B cell (primary cell): Measurements from ENCODE around the gene TANGO6. TPM values are rescaled to one million over a fixed set of nuclear protein-coding genes. Genes with fewer than 3 reads are reported as not detected.

Source experiments
- ATAC-seq: fragments of 200-7000 bp; cut with Tn5 transposase; one replicate; pipeline ENCODE4 v1.10.0; 2021; ENCODE audit warnings: low read depth, mild to moderate bottlenecking, moderate number of reproducible peaks, moderate library complexity
- CTCF ChIA-PET: fragments of 350-600 bp; sonication (Branson Sonifier 250); formaldehyde crosslinking; loops from one replicate; lab custom pipeline; 2021; ENCODE audit warnings: antibody characterized with exemption, inconsistent platforms; lab: Charles Lee
- POLR2A ChIA-PET: fragments of 350-600 bp; sonication (Branson Sonifier 250); formaldehyde crosslinking; loops from one replicate; lab custom pipeline; 2021; ENCODE audit warnings: antibody characterized with exemption; lab: Charles Lee
- DNase-seq: peaks from one replicate; pipeline ENCODE4 v3.0.0; 2013
- H2AFZ ChIP-seq: 2 replicates; pipeline ENCODE4 v1.6.1; 2012; ENCODE audit warnings: mild to moderate bottlenecking, low read depth, low read length; ENCODE audit not compliant: insufficient read depth, poor library complexity, severe bottlenecking
- H3K27ac ChIP-seq, 2 donors: 1 replicate in 1 of 2; 2 replicates in 1 of 2; pipeline ENCODE4 v1.5.1; 2012 to 2013; ENCODE audit warnings: low read length in 2 of 2, mild to moderate bottlenecking in 2 of 2, moderate library complexity in 1 of 2
- H3K27me3 ChIP-seq, 4 experiments: fragments of 200-600 bp in 1 of 4; sonication (generic) in 1 of 4; replicated peaks in 1 of 4; 1 replicate in 2 of 4; 2 replicates in 2 of 4; pipeline versions ENCODE4 v1.6.1 to v1.7.0; 2013 to 2016; ENCODE audit warnings: low read length in 3 of 4, mild to moderate bottlenecking in 2 of 4, mixed read lengths in 1 of 4, moderate library complexity in 1 of 4; ENCODE audit not compliant: insufficient read depth in 4 of 4, control insufficient read depth in 3 of 4; ENCODE audit errors: control extremely low read depth in 1 of 4
- H3K36me3 ChIP-seq, 2 experiments: replicated peaks in 1 of 2; 1 replicate in 1 of 2; 2 replicates in 1 of 2; pipeline versions ENCODE4 v1.6.1 to v1.7.1; 2013; ENCODE audit warnings: low read length in 1 of 2; ENCODE audit not compliant: insufficient read depth in 2 of 2, control insufficient read depth in 1 of 2; ENCODE audit errors: control extremely low read depth in 1 of 2, extremely low read depth in 1 of 2
- H3K4me1 ChIP-seq, 2 donors: fragments of 200-600 bp in 1 of 2; sonication (generic) in 1 of 2; 1 replicate in 1 of 2; 2 replicates in 1 of 2; pipeline versions ENCODE4 v1.5.1 to v1.6.1; 2013 to 2017; ENCODE audit warnings: low read length in 2 of 2; ENCODE audit not compliant: control insufficient read depth in 2 of 2, insufficient read depth in 2 of 2
- H3K4me2 ChIP-seq: replicated peaks from 2 replicates; pipeline ENCODE3; 2012; ENCODE audit warnings: mild to moderate bottlenecking, low read depth, low read length; ENCODE audit not compliant: poor library complexity, severe bottlenecking
- H3K4me3 ChIP-seq, 5 experiments: fragments of 200-600 bp in 1 of 5; sonication (generic) in 1 of 5; 1 replicate in 3 of 5; 2 replicates in 2 of 5; pipeline versions ENCODE4 v1.5.1 to v1.7.0; 2011 to 2016; ENCODE audit warnings: low read length in 4 of 5, mild to moderate bottlenecking in 4 of 5, low read depth in 2 of 5, control low read depth in 1 of 5, moderate library complexity in 1 of 5; ENCODE audit not compliant: insufficient read depth in 1 of 5; ENCODE audit errors: control extremely low read depth in 1 of 5, extremely low read depth in 1 of 5
- H3K79me2 ChIP-seq: fragments of 200-600 bp; sonication (generic); one replicate; pipeline ENCODE4 v1.6.0; 2016; ENCODE audit warnings: low read length; ENCODE audit not compliant: control insufficient read depth, insufficient read depth
- H3K9ac ChIP-seq: fragments of 200-600 bp; sonication (generic); 2 replicates; pipeline ENCODE4 v1.6.1; 2017; ENCODE audit warnings: mild to moderate bottlenecking, low read length, moderate library complexity
- H3K9me3 ChIP-seq, 3 donors: one replicate each; pipeline versions ENCODE4 v1.6.1 to v1.7.1; 2013; ENCODE audit warnings: low read length in 2 of 3; ENCODE audit not compliant: control insufficient read depth in 2 of 3, insufficient read depth in 1 of 3; ENCODE audit errors: control extremely low read depth in 1 of 3
- H4K20me1 ChIP-seq: 2 replicates; pipeline ENCODE4 v1.6.0; 2012; ENCODE audit warnings: mild to moderate bottlenecking, low read length; ENCODE audit not compliant: insufficient read depth, control insufficient read depth, poor library complexity, severe bottlenecking
- H3K27ac Mint-ChIP-seq: one replicate; pipeline ENCODE4 v1.8.0; 2021; ENCODE audit warnings: mixed read lengths
- H3K27me3 Mint-ChIP-seq: one replicate; pipeline ENCODE4 v1.8.0; 2021; ENCODE audit warnings: mixed read lengths
- H3K4me1 Mint-ChIP-seq: one replicate; pipeline ENCODE4 v1.8.0; 2021; ENCODE audit warnings: mixed read lengths
- H3K4me3 Mint-ChIP-seq: one replicate; pipeline ENCODE4 v1.8.0; 2021; ENCODE audit warnings: mixed read lengths
- H3K9me3 Mint-ChIP-seq: one replicate; pipeline ENCODE4 v1.8.0; 2022; ENCODE audit warnings: mixed read lengths; ENCODE audit not compliant: insufficient read depth
- EZH2 ChIP-seq: IDR thresholded peaks from 2 replicates; pipeline ENCODE4 v1.6.1; 2012; ENCODE audit warnings: borderline replicate concordance, low read depth, mild to moderate bottlenecking, moderate library complexity, low read length; ENCODE audit not compliant: insufficient read depth, poor library complexity, severe bottlenecking
- WGBS: methylation state at CpG from one replicate; pipeline ENCODE4 v1.1.5; 2013; ENCODE audit warnings: missing lambda C conversion rate; ENCODE audit not compliant: insufficient coverage; 5-methylcytosine and 5-hydroxymethylcytosine counted together
- intact Hi-C: fragments of 100-400 bp; cut with micrococcal nuclease; formaldehyde crosslinking; loops from one replicate; pipeline ENCODE4 v1.10.0; 2022
- polyA plus RNA-seq: library from polyadenylated mRNA; depleted of rRNA; stranded (reverse); fragments of >200 nt; gene quantifications from 2 replicates; pipeline ENCODE4 v1.2.3, GENCODE V29; 2012
- total RNA-seq, 2 donors: library from RNA; stranded (reverse); fragments of 120-200 nt in 1 of 2; gene quantifications; 1 replicate in 1 of 2; 2 replicates in 1 of 2; pipeline versions ENCODE4 v1.2.3 to v1.2.4, GENCODE V29; 2013 to 2022
- TF ChIP-seq, protein P1 (sequence below): fragments of 200-600 bp; IDR thresholded peaks from one replicate; pipeline ENCODE4 v1.8.0; 2022; ENCODE audit warnings: antibody characterized with exemption, mild to moderate bottlenecking

The TANGO6 gene
- total and polyA plus RNA-seq, 2 donors (not counting 1 experiment from before 2014, with no cell fraction given), result 8.0 to 42.8 TPM

DNA sequence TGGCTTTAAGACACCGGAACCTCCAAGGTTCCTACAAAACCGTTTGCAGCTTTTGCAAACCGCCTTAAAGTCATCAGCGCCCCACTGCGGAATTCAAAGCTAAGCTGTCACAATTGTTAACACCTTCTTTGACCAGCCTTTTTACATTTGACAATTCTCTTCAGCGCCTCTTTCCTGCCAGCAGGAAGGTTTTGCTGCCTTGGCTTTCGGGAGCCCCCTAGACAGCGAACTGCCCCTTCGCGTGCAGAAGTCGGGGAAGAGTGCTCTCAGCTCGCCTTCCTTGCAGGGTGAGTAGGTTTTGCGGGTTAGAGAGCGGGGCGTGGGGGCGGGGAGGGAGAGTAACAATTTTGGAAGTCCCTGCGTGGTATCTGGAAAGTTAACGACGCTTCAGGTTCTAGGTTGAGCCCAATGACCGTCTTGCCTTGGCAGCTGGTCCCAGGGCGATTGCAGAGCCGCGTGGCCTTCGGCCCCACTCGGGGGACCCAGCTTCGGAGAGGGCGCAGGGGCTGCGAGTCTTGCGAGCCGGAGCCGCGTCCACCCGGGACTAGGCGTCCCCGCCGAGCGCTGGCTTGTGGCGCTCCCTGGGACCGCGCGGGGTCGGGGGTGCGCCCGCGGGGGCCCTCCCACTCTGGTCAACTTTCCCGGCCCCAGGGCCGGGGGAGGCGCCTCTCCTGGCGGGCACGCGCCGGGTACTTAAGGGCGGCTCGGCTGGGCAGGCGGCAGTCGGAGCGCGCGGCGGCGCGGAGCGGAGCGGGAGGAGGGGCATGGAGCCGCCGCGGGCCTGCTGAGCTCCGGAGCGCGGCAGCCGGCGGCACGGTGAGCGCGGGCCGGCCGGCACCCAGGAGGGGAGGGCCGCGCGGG, 262.4 kb downstream of the TANGO6 start, which contains the start of gene HAS3:
TSS of gene HAS3 (plus strand) at position 153 of the 861 bp plus-strand sequence. CDS start 3,743 bp downstream, outside the sequence.
- H3K4me1 Mint-ChIP-seq, result peaks cover 16% of the 10 kb centered on the region
- H4K20me1 ChIP-seq, result peaks cover 26% of the 10 kb centered on the region
- peak within 1 kb of the TSS in 3 of 5 experiments; percentile 35 to 58 (median 44) for H3K4me3 ChIP-seq
- peaks cover 0 to 7% of the 10 kb centered on the region in 2 experiments for H3K36me3 ChIP-seq
- TF ChIP-seq EZH2, result no peak
- TF ChIP-seq, protein P1, sequence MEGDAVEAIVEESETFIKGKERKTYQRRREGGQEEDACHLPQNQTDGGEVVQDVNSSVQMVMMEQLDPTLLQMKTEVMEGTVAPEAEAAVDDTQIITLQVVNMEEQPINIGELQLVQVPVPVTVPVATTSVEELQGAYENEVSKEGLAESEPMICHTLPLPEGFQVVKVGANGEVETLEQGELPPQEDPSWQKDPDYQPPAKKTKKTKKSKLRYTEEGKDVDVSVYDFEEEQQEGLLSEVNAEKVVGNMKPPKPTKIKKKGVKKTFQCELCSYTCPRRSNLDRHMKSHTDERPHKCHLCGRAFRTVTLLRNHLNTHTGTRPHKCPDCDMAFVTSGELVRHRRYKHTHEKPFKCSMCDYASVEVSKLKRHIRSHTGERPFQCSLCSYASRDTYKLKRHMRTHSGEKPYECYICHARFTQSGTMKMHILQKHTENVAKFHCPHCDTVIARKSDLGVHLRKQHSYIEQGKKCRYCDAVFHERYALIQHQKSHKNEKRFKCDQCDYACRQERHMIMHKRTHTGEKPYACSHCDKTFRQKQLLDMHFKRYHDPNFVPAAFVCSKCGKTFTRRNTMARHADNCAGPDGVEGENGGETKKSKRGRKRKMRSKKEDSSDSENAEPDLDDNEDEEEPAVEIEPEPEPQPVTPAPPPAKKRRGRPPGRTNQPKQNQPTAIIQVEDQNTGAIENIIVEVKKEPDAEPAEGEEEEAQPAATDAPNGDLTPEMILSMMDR, result no peak
- peak; percentile 33 for ATAC-seq
- H3K9ac ChIP-seq, result peak within 1 kb of the TSS; percentile 51
- peak within 1 kb of the TSS; percentile 28 for H2AFZ ChIP-seq
- H3K4me2 ChIP-seq, result peak within 1 kb of the TSS; percentile 83
- peaks cover 24 to 28% of the 10 kb centered on the region in 2 donors for H3K4me1 ChIP-seq
- H3K9me3 ChIP-seq, result peaks cover 0 to 3% (median 0%) of the 10 kb centered on the region in 3 donors
- intact Hi-C loops, result no loop called here
- H3K4me3 Mint-ChIP-seq, result peak within 1 kb of the TSS; percentile 91
- H3K27me3 ChIP-seq, result peaks cover 0 to 38% (median 25%) of the 10 kb centered on the region in 4 experiments
- no peaks in the 10 kb centered on the region for H3K79me2 ChIP-seq
- H3K27ac Mint-ChIP-seq, result no peak within 1 kb of the TSS
- peaks cover 34% of the 10 kb centered on the region for H3K27me3 Mint-ChIP-seq
- no peaks in the 10 kb centered on the region for H3K9me3 Mint-ChIP-seq
- H3K27ac ChIP-seq, result no peak within 1 kb of the TSS
- ChIA-PET POLR2A (interaction anchor here (0.5 to 0.6 kb wide), 2 partner anchors 30 to 83 kb away, joined by 3 to 5 read pairs; no protein-coding TSS in a partner anchor), CTCF (interaction anchor here (0.7 to 1.5 kb wide), 3 partner anchors 18 to 962 kb away, joined by 3 read pairs; no protein-coding TSS in a partner anchor)
- peak; percentile 44 for DNase-seq
- WGBS, result under 1% methylated on average over 80 of the region's 80 CpGs
